ENCODE results near the gene FBXL13.
"Not testable (repeated sequence)": the region's sequence is repeated elsewhere in the genome, so short reads cannot be mapped to it uniquely, and the experiment has no call there.

The FBXL13 gene

GRCh38 chr7:102842284-102842683, 232.3 kb downstream of the FBXL13 start:
- peak overlapping the region in 2 of 3 experiments; percentile 69 to 72 for H3K27ac Mint-ChIP-seq
- peaks cover 6% of the 10 kb centered on the region for H3K36me3 Mint-ChIP-seq (ENCODE audit: low read depth)
- no peaks in the 10 kb centered on the region for H3K27me3 Mint-ChIP-seq (ENCODE audit: low read depth)
- no peaks in the 10 kb centered on the region for H3K9me3 Mint-ChIP-seq
- no peak for TF ChIP-seq CTCF (IDR thresholded peaks at IDR 0.05; ENCODE audit: unreplicated experiment in 3 of 3)
- no peak overlapping the region for H3K4me3 Mint-ChIP-seq
- peaks cover 42% of the 10 kb centered on the region for H3K4me1 Mint-ChIP-seq

- H3K27me3 Mint-ChIP-seq (ENCODE audit: low read depth), result no peaks in the 10 kb centered on the region
- H3K27ac Mint-ChIP-seq, result peak overlapping the region in 2 of 3 experiments; percentile 69 to 72
- peaks cover 6% of the 10 kb centered on the region for H3K36me3 Mint-ChIP-seq (ENCODE audit: low read depth)
These were observed 233.3 kb downstream of the FBXL13 start for GRCh38 chr7:102841290-102841689.

GRCh38 chr7:102840404-102840803, 234.2 kb downstream of the FBXL13 start:
- TF ChIP-seq CTCF (IDR thresholded peaks at IDR 0.05; ENCODE audit: unreplicated experiment in 3 of 3), result no peak
- H3K27ac Mint-ChIP-seq, result peak overlapping the region in 2 of 3 experiments; percentile 69 to 72
- no peaks in the 10 kb centered on the region for H3K9me3 Mint-ChIP-seq
- H3K36me3 Mint-ChIP-seq (ENCODE audit: low read depth), result peaks cover 6% of the 10 kb centered on the region
- H3K4me1 Mint-ChIP-seq, result peaks cover 56% of the 10 kb centered on the region
- H3K27me3 Mint-ChIP-seq (ENCODE audit: low read depth), result no peaks in the 10 kb centered on the region
- H3K4me3 Mint-ChIP-seq, result no peak overlapping the region

More at GRCh38 chr7:102841290-102841689, 233.3 kb downstream of the FBXL13 start:
- TF ChIP-seq CTCF (IDR thresholded peaks at IDR 0.05; ENCODE audit: unreplicated experiment in 3 of 3), result no peak
- no peaks in the 10 kb centered on the region for H3K9me3 Mint-ChIP-seq
- peaks cover 50% of the 10 kb centered on the region for H3K4me1 Mint-ChIP-seq
- H3K4me3 Mint-ChIP-seq, result no peak overlapping the region

- H3K4me1 Mint-ChIP-seq, result peaks cover 61% of the 10 kb centered on the region
- H3K9me3 Mint-ChIP-seq; H3K27me3 Mint-ChIP-seq (ENCODE audit: low read depth); H3K36me3 Mint-ChIP-seq (ENCODE audit: low read depth); H3K4me3 Mint-ChIP-seq: not testable (repeated sequence)
- H3K27ac Mint-ChIP-seq, result peak overlapping the region; percentile 36 to 50 (median 39)
These were observed 236.0 kb downstream of the FBXL13 start for GRCh38 chr7:102838572-102839101.

GRCh38 chr7:102837802-102838201, 236.8 kb downstream of the FBXL13 start:
- Mint-ChIP-seq H3K27me3 (ENCODE audit: low read depth) (no peaks in the 10 kb centered on the region), H3K36me3 (ENCODE audit: low read depth) (peaks cover 6% of the 10 kb centered on the region), H3K27ac (peak overlapping the region in 2 of 3 experiments; percentile 23 to 39), H3K4me1 (peaks cover 66% of the 10 kb centered on the region), H3K9me3 (no peaks in the 10 kb centered on the region), H3K4me3 (no peak overlapping the region)
- TF ChIP-seq CTCF (IDR thresholded peaks at IDR 0.05; ENCODE audit: unreplicated experiment in 3 of 3), result no peak

- peaks cover 69% of the 10 kb centered on the region for H3K4me1 Mint-ChIP-seq
- no peaks in the 10 kb centered on the region for H3K9me3 Mint-ChIP-seq
- no peak overlapping the region for H3K4me3 Mint-ChIP-seq
- TF ChIP-seq CTCF (IDR thresholded peaks at IDR 0.05; ENCODE audit: unreplicated experiment in 3 of 3), result no peak
- peak overlapping the region in 2 of 3 experiments; percentile 73 to 83 for H3K27ac Mint-ChIP-seq
- H3K36me3 Mint-ChIP-seq (ENCODE audit: low read depth), result peaks cover 3% of the 10 kb centered on the region
- H3K27me3 Mint-ChIP-seq (ENCODE audit: low read depth), result no peaks in the 10 kb centered on the region
These were observed 237.6 kb downstream of the FBXL13 start for GRCh38 chr7:102836977-102837376.
